NT2/D1 (cell line): ENCODE data around the gene CEACAM16.

Source experiments
- YY1 ChIP-seq: IDR thresholded peaks from 2 replicates; pipeline ENCODE4 v1.6.1; 2011; ENCODE audit not compliant: insufficient read length, insufficient read depth
- ZNF274 ChIP-seq: IDR thresholded peaks from 2 replicates; pipeline ENCODE4 v1.6.1; 2011; ENCODE audit warnings: mild to moderate bottlenecking, low read depth, low read length

DNA sequence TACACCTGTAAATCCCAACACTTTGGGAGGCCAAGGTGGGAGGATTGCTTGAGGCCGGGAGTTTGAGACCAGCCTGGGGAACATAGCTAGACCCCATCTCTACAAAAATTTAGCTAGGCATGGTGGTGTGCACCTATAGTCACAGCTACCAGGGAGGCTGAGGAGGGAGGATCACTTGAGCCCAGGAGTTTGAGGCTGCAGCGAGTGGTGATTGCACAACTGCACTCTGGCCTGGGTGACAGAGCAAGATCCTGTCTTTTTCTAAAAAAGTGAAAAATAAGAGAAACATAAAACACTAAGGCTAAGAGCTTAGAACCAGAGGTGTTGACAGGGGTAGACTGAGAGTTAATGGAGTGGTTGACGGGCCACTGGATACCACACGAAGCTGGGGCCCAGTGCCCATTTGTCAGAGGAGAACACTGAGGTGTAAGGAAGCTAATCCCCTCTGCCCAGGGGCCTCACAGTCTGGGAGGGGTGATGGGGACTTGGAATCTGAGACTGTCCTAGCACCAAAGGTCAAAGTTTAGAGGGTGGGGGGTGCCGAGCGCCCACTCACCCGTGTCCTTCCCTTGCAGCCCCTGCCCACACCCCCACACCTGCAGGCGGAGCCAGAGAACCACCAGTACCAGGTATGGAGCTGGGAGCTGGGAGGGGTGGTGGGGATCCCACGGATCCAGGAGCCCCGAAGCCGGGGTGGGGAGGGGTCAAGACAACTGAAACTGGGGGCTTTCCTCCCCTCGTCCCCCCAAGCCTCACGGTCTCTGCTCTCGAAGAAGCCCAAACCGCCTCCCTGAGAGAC is 16.8 kb upstream of the CEACAM16 start:
- no peak for TF ChIP-seq ZNF274
- no peak for TF ChIP-seq YY1
